NCI-H526 (cell line): ENCODE data around the gene VPS13D.

Experiments
- DNase-seq, 2 experiments: peaks; one replicate each; lab custom pipeline; 2025; lab: John Stamatoyannopoulos, UW

VPS13D gene

GRCh38 chr1:12495725-12496124, 265.9 kb downstream of the VPS13D start:
- DNase-seq: no peak

- DNase-seq: no peak
These were observed 266.5 kb downstream of the VPS13D start for GRCh38 chr1:12496154-12496961.

- no peak for DNase-seq
These were observed 269.9 kb downstream of the VPS13D start for GRCh38 chr1:12499539-12500240.

- no peak for DNase-seq
These were observed 271.8 kb downstream of the VPS13D start for GRCh38 chr1:12501661-12502060.

- DNase-seq: no peak
These were observed 272.7 kb downstream of the VPS13D start for GRCh38 chr1:12502336-12503109.

- no peak for DNase-seq
These were observed 273.9 kb downstream of the VPS13D start for GRCh38 chr1:12503709-12504108.

- DNase-seq: no peak
These were observed 274.8 kb downstream of the VPS13D start for GRCh38 chr1:12504601-12505000.

GRCh38 chr1:12505231-12505630, 275.4 kb downstream of the VPS13D start:
- DNase-seq: no peak

- no peak for DNase-seq
These were observed 275.9 kb downstream of the VPS13D start for GRCh38 chr1:12505639-12506280.

GRCh38 chr1:12506281-12507280, 276.8 kb downstream of the VPS13D start:
- no peak for DNase-seq

GRCh38 chr1:12507631-12508030, 277.8 kb downstream of the VPS13D start:
- no peak for DNase-seq

- DNase-seq: no peak
These were observed 279.0 kb downstream of the VPS13D start for GRCh38 chr1:12508849-12509248.

GRCh38 chr1:12511128-12511484, 281.3 kb downstream of the VPS13D start:
- DNase-seq: no peak

GRCh38 chr1:12511516-12512468, 282.0 kb downstream of the VPS13D start:
- no peak for DNase-seq

GRCh38 chr1:12513181-12513580, 283.4 kb downstream of the VPS13D start:
- no peak for DNase-seq

GRCh38 chr1:12514590-12514989, 284.8 kb downstream of the VPS13D start:
- no peak for DNase-seq

GRCh38 chr1:12515234-12515633, 285.4 kb downstream of the VPS13D start:
- DNase-seq: no peak

GRCh38 chr1:12516741-12517140, 286.9 kb downstream of the VPS13D start:
- DNase-seq: no peak

GRCh38 chr1:12518931-12519692, 289.3 kb downstream of the VPS13D start:
- no peak for DNase-seq
